SK-N-SH (cell line): ENCODE results near the gene ASB7. TPM values are rescaled to one million over a fixed set of nuclear protein-coding genes. Genes with fewer than 3 reads are reported as not detected.

ENCODE experiments used
- CTCF ChIA-PET: fragments of 300-600, 350-600 bp; formaldehyde crosslinking; extraction: SDS; loops from one replicate; lab custom pipeline; 2021; lab: Yijun Ruan, JAX
- POLR2A ChIA-PET: fragments of 350-600 bp; sonication (Branson Sonifier 250); formaldehyde crosslinking; extraction: SDS; loops from one replicate; lab custom pipeline; 2020; ENCODE audit warnings: antibody characterized with exemption, inconsistent platforms; lab: Yijun Ruan, JAX
- DNase-seq: peaks from one replicate; pipeline ENCODE4 v3.0.0; 2012
- H2AFZ ChIP-seq: fragments of 200-600 bp; sonication (generic); 2 replicates; pipeline ENCODE4 v1.8.1; 2016; ENCODE audit warnings: antibody characterized with exemption, mild to moderate bottlenecking, low read depth
- H3F3A ChIP-seq: fragments of 200-600 bp; sonication (generic); replicated peaks from 2 replicates; pipeline ENCODE3; 2016; ENCODE audit warnings: antibody characterized with exemption, mild to moderate bottlenecking; ENCODE audit not compliant: insufficient read depth
- H3K27ac ChIP-seq, 2 experiments: fragments of 200-500 bp in 1 of 2; fragments of 200-600 bp in 1 of 2; sonication (Bioruptor generic) in 1 of 2; sonication (generic), shearing (Covaris generic) in 1 of 2; 2 replicates each; pipeline versions ENCODE4 v1.5.1 to v1.6.1; 2014 to 2016; ENCODE audit warnings: low read depth in 2 of 2, inconsistent platforms in 1 of 2, low read length in 1 of 2, mild to moderate bottlenecking in 1 of 2, mixed read lengths in 1 of 2
- H3K27me3 ChIP-seq: fragments of 200-600 bp; sonication (generic), shearing (Covaris generic); 2 replicates; pipeline ENCODE4 v1.6.1; 2016; ENCODE audit warnings: mixed run types; ENCODE audit not compliant: insufficient read depth
- H3K36me3 ChIP-seq, 2 experiments: fragments of 200-500 bp in 1 of 2; fragments of 200-600 bp in 1 of 2; sonication (Bioruptor generic) in 1 of 2; sonication (generic) in 1 of 2; replicated peaks in 1 of 2; 2 replicates each; pipeline versions ENCODE3 to v1.5.1; 2014 to 2016; ENCODE audit warnings: low read length in 1 of 2, mild to moderate bottlenecking in 1 of 2; ENCODE audit not compliant: insufficient read depth in 2 of 2, control insufficient read depth in 1 of 2
- H3K4me1 ChIP-seq, 2 experiments: fragments of 200-500 bp in 1 of 2; fragments of 200-600 bp in 1 of 2; sonication (Bioruptor generic) in 1 of 2; sonication (generic), shearing (Covaris generic) in 1 of 2; 2 replicates each; pipeline versions ENCODE4 v1.5.1 to v1.6.1; 2014 to 2016; ENCODE audit warnings: low read depth in 1 of 2, low read length in 1 of 2, mixed run types in 1 of 2; ENCODE audit not compliant: insufficient read depth in 2 of 2, control insufficient read depth in 1 of 2
- H3K4me2 ChIP-seq: fragments of 200-600 bp; sonication (generic), shearing (Covaris generic); 2 replicates; pipeline ENCODE4 v1.6.1; 2017; ENCODE audit warnings: mixed run types
- H3K4me3 ChIP-seq, 2 experiments: fragments of 200-500 bp in 1 of 2; fragments of 200-600 bp in 1 of 2; sonication (Bioruptor generic) in 1 of 2; sonication (generic), shearing (Covaris generic) in 1 of 2; 2 replicates each; pipeline versions ENCODE4 v1.5.1 to v1.8.1; 2014 to 2016; ENCODE audit warnings: low read depth in 2 of 2, inconsistent platforms in 1 of 2, low read length in 1 of 2, mild to moderate bottlenecking in 1 of 2, mixed read lengths in 1 of 2, moderate library complexity in 1 of 2
- H3K79me2 ChIP-seq: fragments of 200-600 bp; sonication (generic); 2 replicates; pipeline ENCODE4 v1.8.1; 2017; ENCODE audit warnings: mild to moderate bottlenecking; ENCODE audit not compliant: insufficient read depth
- H3K9ac ChIP-seq: fragments of 200-600 bp; sonication (generic); 2 replicates; pipeline ENCODE4 v1.6.1; 2017; ENCODE audit warnings: mixed run types
- H3K9me2 ChIP-seq: fragments of 200-600 bp; sonication (generic); 2 replicates; pipeline ENCODE4 v1.6.1; 2017; ENCODE audit warnings: mixed run types
- H3K9me3 ChIP-seq: fragments of 200-600 bp; sonication (generic); 2 replicates; pipeline ENCODE4 v1.6.1; 2017; ENCODE audit warnings: mixed run types, mild to moderate bottlenecking, moderate library complexity
- H4K20me1 ChIP-seq: fragments of 200-600 bp; sonication (generic); 2 replicates; pipeline ENCODE4 v1.6.1; 2017; ENCODE audit warnings: mild to moderate bottlenecking, mixed run types; ENCODE audit not compliant: insufficient read depth
- CTCF ChIP-seq: fragments of 200-600 bp; sonication (generic); IDR thresholded peaks from 2 replicates; pipeline ENCODE4 v1.6.1; 2017; ENCODE audit warnings: antibody characterized with exemption, mild to moderate bottlenecking, moderate library complexity
- GABPA ChIP-seq: IDR thresholded peaks from 2 replicates; pipeline ENCODE4 v1.4.0; 2012; ENCODE audit warnings: low read depth, mild to moderate bottlenecking
- GATA2 ChIP-seq: sonication (generic); formaldehyde crosslinking; IDR thresholded peaks from 2 replicates; pipeline ENCODE4 v1.5.0; 2020; ENCODE audit warnings: mild to moderate bottlenecking, missing genetic modification reagents
- IRF3 ChIP-seq: fragments of 150-350 bp; IDR thresholded peaks from 2 replicates; pipeline ENCODE4 v1.6.1; 2016; ENCODE audit warnings: mild to moderate bottlenecking, low read depth, low read length
- JUND ChIP-seq: IDR thresholded peaks from 2 replicates; pipeline ENCODE4 v1.4.0; 2012
- NFIC ChIP-seq: IDR thresholded peaks from 2 replicates; pipeline ENCODE4 v1.4.0; 2012; ENCODE audit warnings: borderline replicate concordance
- RAD21 ChIP-seq: IDR thresholded peaks from 2 replicates; pipeline ENCODE4 v1.6.1; 2012; ENCODE audit warnings: mild to moderate bottlenecking, low read length
- REST ChIP-seq: IDR thresholded peaks from 2 replicates; pipeline ENCODE4 v1.6.1; 2012; ENCODE audit warnings: mild to moderate bottlenecking, low read depth, low read length, moderate library complexity
- RFX5 ChIP-seq: IDR thresholded peaks from 2 replicates; pipeline ENCODE4 v1.6.1; 2012; ENCODE audit warnings: mild to moderate bottlenecking, improper control_type of control experiment, low read length
- RXRA ChIP-seq: IDR thresholded peaks from 2 replicates; pipeline ENCODE4 v1.4.0; 2012; ENCODE audit warnings: low read depth, mild to moderate bottlenecking, borderline replicate concordance
- SMC3 ChIP-seq: IDR thresholded peaks from 2 replicates; pipeline ENCODE4 v1.6.1; 2012; ENCODE audit warnings: low read depth, low read length, improper control_type of control experiment
- TAF1 ChIP-seq: IDR thresholded peaks from 2 replicates; pipeline ENCODE4 v1.6.1; 2012; ENCODE audit warnings: low read depth, mild to moderate bottlenecking, low read length, moderate library complexity, borderline replicate concordance
- TEAD4 ChIP-seq: IDR thresholded peaks from 2 replicates; pipeline ENCODE4 v1.4.0; 2012; ENCODE audit warnings: mild to moderate bottlenecking, borderline replicate concordance; ENCODE audit not compliant: insufficient read depth
- USF2 ChIP-seq: fragments of 150-350 bp; IDR thresholded peaks from 2 replicates; pipeline ENCODE4 v1.6.1; 2017; ENCODE audit warnings: antibody characterized with exemption, low read length, low read depth, borderline replicate concordance
- YY1 ChIP-seq: IDR thresholded peaks from 2 replicates; pipeline ENCODE4 v1.4.0; 2012; ENCODE audit warnings: low read depth, mild to moderate bottlenecking
- ZBTB33 ChIP-seq: IDR thresholded peaks from 2 replicates; pipeline ENCODE4 v1.4.0; 2012; ENCODE audit warnings: low read depth, borderline replicate concordance
- WGBS: methylation state at CpG from one replicate; pipeline ENCODE4 v1.1.6; 2017; ENCODE audit warnings: low lambda C conversion rate; 5-methylcytosine and 5-hydroxymethylcytosine counted together
- polyA plus RNA-seq, 3 experiments: library from polyadenylated mRNA; depleted of rRNA; stranded (reverse); fragments of >200 nt; gene quantifications; 2 replicates each; pipeline ENCODE4 v1.2.3, GENCODE V29; 2012

The ASB7 gene
- polyA plus RNA-seq, 1 of the 3 experiments (the other 2 are of a cell fraction) = 6.1 TPM

GRCh38 chr15:100614918-100615317, 12.5 kb downstream of the ASB7 start:
- no peak overlapping the region for H3K9ac ChIP-seq
- H3K79me2 ChIP-seq = no peaks in the 10 kb centered on the region
- 97% methylated on average over 4 of the region's 4 CpGs for WGBS
- H3K9me3 ChIP-seq = no peaks in the 10 kb centered on the region
- TF ChIP-seq GATA2 (CRISPR knock-in tag) = no peak
- no peak for TF ChIP-seq YY1
- no peak for TF ChIP-seq SMC3
- no peak for TF ChIP-seq TEAD4
- no peak for TF ChIP-seq IRF3
- TF ChIP-seq USF2 = no peak
- H3K27ac ChIP-seq = no peak overlapping the region
- ChIA-PET CTCF (interaction anchor here (0.9 to 3.2 kb wide), 5 partner anchors 12 to 401 kb away, joined by 3 to 20 read pairs (median 3); no protein-coding TSS in a partner anchor), POLR2A (no interaction called here)
- no peak overlapping the region for H2AFZ ChIP-seq
- no peak overlapping the region for H3K4me2 ChIP-seq
- H3K27me3 ChIP-seq = no peaks in the 10 kb centered on the region
- no peaks in the 10 kb centered on the region for H3K9me2 ChIP-seq
- no peaks in the 10 kb centered on the region for H3F3A ChIP-seq
- no peak for DNase-seq
- no peaks in the 10 kb centered on the region for H4K20me1 ChIP-seq
- H3K4me1 ChIP-seq = no peaks in the 10 kb centered on the region
- peaks cover 43 to 49% of the 10 kb centered on the region in 2 experiments for H3K36me3 ChIP-seq
- no peak overlapping the region for H3K4me3 ChIP-seq

GRCh38 chr15:100615801-100616200, 13.4 kb downstream of the ASB7 start:
- no peak overlapping the region for H3K4me3 ChIP-seq
- H3K4me1 ChIP-seq = no peaks in the 10 kb centered on the region
- CTCF ChIA-PET = interaction anchor here (0.9 to 3.2 kb wide), 5 partner anchors 11 to 400 kb away, joined by 3 to 20 read pairs (median 3); no protein-coding TSS in a partner anchor
- H3K9ac ChIP-seq = no peak overlapping the region
- no peaks in the 10 kb centered on the region for H3K79me2 ChIP-seq
- H2AFZ ChIP-seq = no peak overlapping the region
- H3K9me2 ChIP-seq = no peaks in the 10 kb centered on the region
- no peaks in the 10 kb centered on the region for H4K20me1 ChIP-seq
- DNase-seq = no peak
- POLR2A ChIA-PET = no interaction called here
- H3F3A ChIP-seq = no peaks in the 10 kb centered on the region
- no peak overlapping the region for H3K4me2 ChIP-seq
- H3K27ac ChIP-seq = no peak overlapping the region
- H3K9me3 ChIP-seq = no peaks in the 10 kb centered on the region
- H3K27me3 ChIP-seq = no peaks in the 10 kb centered on the region
- peaks cover 47 to 52% of the 10 kb centered on the region in 2 experiments for H3K36me3 ChIP-seq
- WGBS = 64% methylated on average over 5 of the region's 5 CpGs
- TF ChIP-seq GABPA (no peak), JUND (no peak), RFX5 (no peak), ZBTB33 (no peak), GATA2 (CRISPR knock-in tag) (no peak), USF2 (no peak), TAF1 (no peak), CTCF (no peak), NFIC (no peak), RAD21 (no peak), RXRA (no peak), REST (no peak), YY1 (no peak)
